H9 (cell line): ENCODE data around the gene FAM43A. TPM values are rescaled to one million over a fixed set of nuclear protein-coding genes. Genes with fewer than 3 reads are reported as not detected.
A peak's percentile ranks its signal among the peaks of the same experiment; 100 is the strongest.

Experiments used
- DNase-seq: peaks from one replicate; pipeline ENCODE4 v3.0.0-alpha.2; 2017
- H2AFZ ChIP-seq: one replicate; pipeline ENCODE4 v1.6.1; 2013; ENCODE audit warnings: mild to moderate bottlenecking, low read length, control low read depth, moderate library complexity
- H2AK5ac ChIP-seq: 2 replicates; pipeline ENCODE4 v1.6.1; 2013; ENCODE audit warnings: low read length, control low read depth, mixed read lengths; ENCODE audit not compliant: insufficient read length
- H2BK120ac ChIP-seq: one replicate; pipeline ENCODE4 v1.6.1; 2013; ENCODE audit warnings: low read depth, mild to moderate bottlenecking, low read length, control low read depth, inconsistent platforms; ENCODE audit not compliant: poor library complexity, severe bottlenecking
- H2BK12ac ChIP-seq: 2 replicates; pipeline ENCODE4 v1.6.1; 2013; ENCODE audit warnings: low read length, control low read depth, mixed read lengths, low read depth; ENCODE audit not compliant: insufficient read length
- H2BK15ac ChIP-seq: 2 replicates; pipeline ENCODE4 v1.6.1; 2013; ENCODE audit warnings: low read depth, low read length, control low read depth
- H2BK20ac ChIP-seq: one replicate; pipeline ENCODE4 v1.6.1; 2013; ENCODE audit warnings: low read depth, mild to moderate bottlenecking, low read length, control low read depth, inconsistent platforms; ENCODE audit not compliant: poor library complexity, severe bottlenecking
- H2BK5ac ChIP-seq: 2 replicates; pipeline ENCODE4 v1.6.1; 2013; ENCODE audit warnings: low read length, control low read depth, mixed read lengths; ENCODE audit not compliant: insufficient read length
- H3K14ac ChIP-seq: 2 replicates; pipeline ENCODE4 v1.6.1; 2013; ENCODE audit warnings: low read length, control low read depth; ENCODE audit not compliant: insufficient read depth
- H3K18ac ChIP-seq: 2 replicates; pipeline ENCODE4 v1.6.1; 2013; ENCODE audit warnings: low read depth, mild to moderate bottlenecking, mixed read lengths, low read length, control low read depth; ENCODE audit not compliant: insufficient read length
- H3K23ac ChIP-seq: 2 replicates; pipeline ENCODE4 v1.6.1; 2013; ENCODE audit warnings: low read length, control low read depth, mixed read lengths, low read depth; ENCODE audit not compliant: insufficient read length
- H3K23me2 ChIP-seq: 2 replicates; pipeline ENCODE4 v1.6.1; 2013; ENCODE audit warnings: low read depth, mild to moderate bottlenecking, mixed read lengths, low read length, control low read depth; ENCODE audit not compliant: insufficient read length, poor library complexity, severe bottlenecking
- H3K27ac ChIP-seq: 2 replicates; pipeline ENCODE4 v1.5.1; 2013; ENCODE audit warnings: low read length, control low read depth, mixed read lengths, low read depth; ENCODE audit not compliant: insufficient read length
- H3K27me3 ChIP-seq: 2 replicates; pipeline ENCODE4 v1.6.1; 2013; ENCODE audit warnings: low read length, control low read depth, inconsistent platforms; ENCODE audit not compliant: insufficient read depth
- H3K4ac ChIP-seq: 2 replicates; pipeline ENCODE4 v1.6.1; 2013; ENCODE audit warnings: low read depth, mild to moderate bottlenecking, control low read depth, inconsistent platforms, low read length, moderate library complexity
- H3K4me1 ChIP-seq: 2 replicates; pipeline ENCODE4 v1.6.1; 2013; ENCODE audit warnings: low read length, control low read depth, inconsistent platforms; ENCODE audit not compliant: insufficient read depth
- H3K4me2 ChIP-seq: 2 replicates; pipeline ENCODE4 v1.6.1; 2013; ENCODE audit warnings: low read length, control low read depth, mixed read lengths; ENCODE audit not compliant: insufficient read length, insufficient read depth
- H3K56ac ChIP-seq: 2 replicates; pipeline ENCODE4 v1.6.1; 2013; ENCODE audit warnings: low read depth, mild to moderate bottlenecking, mixed read lengths, low read length, control low read depth; ENCODE audit not compliant: insufficient read length
- H3K79me1 ChIP-seq: 2 replicates; pipeline ENCODE4 v1.6.1; 2013; ENCODE audit warnings: low read depth, mild to moderate bottlenecking, moderate library complexity, low read length, control low read depth, inconsistent platforms; ENCODE audit not compliant: insufficient read depth, poor library complexity, severe bottlenecking
- H3K79me2 ChIP-seq: 2 replicates; pipeline ENCODE4 v1.6.1; 2013; ENCODE audit warnings: low read length, control low read depth, inconsistent platforms; ENCODE audit not compliant: insufficient read depth
- H3K9ac ChIP-seq: 2 replicates; pipeline ENCODE4 v1.6.1; 2013; ENCODE audit warnings: low read length, control low read depth, mixed read lengths; ENCODE audit not compliant: insufficient read length; ENCODE audit errors: extremely low read depth
- H3K9me3 ChIP-seq: one replicate; pipeline ENCODE4 v1.6.1; 2013; ENCODE audit warnings: low read depth, low read length, inconsistent platforms; ENCODE audit not compliant: control insufficient read depth
- H3T11ph ChIP-seq: one replicate; pipeline ENCODE4 v1.6.1; 2013; ENCODE audit warnings: mild to moderate bottlenecking, low read length, control low read depth, inconsistent platforms
- H4K20me1 ChIP-seq: one replicate; pipeline ENCODE4 v1.6.1; 2013; ENCODE audit not compliant: control insufficient read depth, insufficient read length, insufficient read depth
- H4K5ac ChIP-seq: 2 replicates; pipeline ENCODE4 v1.6.1; 2013; ENCODE audit warnings: low read depth, mild to moderate bottlenecking, mixed read lengths, low read length, control low read depth; ENCODE audit not compliant: insufficient read length
- H4K8ac ChIP-seq: replicated peaks from 2 replicates; pipeline ENCODE4 v1.6.1; 2013; ENCODE audit warnings: low read length, control low read depth, mixed read lengths, low read depth; ENCODE audit not compliant: insufficient read length
- H4K91ac ChIP-seq: 2 replicates; pipeline ENCODE4 v1.6.1; 2013; ENCODE audit warnings: low read depth, mild to moderate bottlenecking, moderate library complexity, mixed read lengths, low read length, control low read depth; ENCODE audit not compliant: insufficient read length
- H3K27ac Mint-ChIP-seq, 3 experiments: 2 replicates in 2 of 3; 3 replicates in 1 of 3; pipeline ENCODE4 v1.8.0; 2020 to 2021; ENCODE audit warnings: mixed read lengths in 3 of 3, mild to moderate bottlenecking in 1 of 3, moderate library complexity in 1 of 3
- H3K27me3 Mint-ChIP-seq: 2 replicates; pipeline ENCODE4 v1.8.0; 2021; ENCODE audit warnings: low read depth, mild to moderate bottlenecking, moderate library complexity, mixed read lengths
- H3K36me3 Mint-ChIP-seq, 3 experiments: 2 replicates in 2 of 3; 3 replicates in 1 of 3; pipeline ENCODE4 v1.8.0; 2020 to 2021; ENCODE audit warnings: low read depth in 3 of 3, mixed read lengths in 3 of 3; ENCODE audit not compliant: insufficient read depth in 1 of 3
- H3K4me1 Mint-ChIP-seq, 2 experiments: 2 replicates each; pipeline ENCODE4 v1.8.0; 2020; ENCODE audit warnings: mixed read lengths in 2 of 2
- H3K4me3 Mint-ChIP-seq, 2 experiments: 2 replicates in 1 of 2; 3 replicates in 1 of 2; pipeline ENCODE4 v1.8.0; 2020 to 2021; ENCODE audit warnings: mild to moderate bottlenecking in 2 of 2, mixed read lengths in 2 of 2, moderate library complexity in 1 of 2
- H3K9me3 Mint-ChIP-seq, 2 experiments: 2 replicates in 1 of 2; 3 replicates in 1 of 2; pipeline ENCODE4 v1.8.0; 2020; ENCODE audit warnings: mild to moderate bottlenecking in 2 of 2, mixed read lengths in 2 of 2, moderate library complexity in 1 of 2
- WGBS: extraction: QIAGEN DNeasy Blood & Tissue Kit; methylation state at CpG from one replicate; pipeline ENCODE4 v1.1.7; 2013; ENCODE audit warnings: missing lambda C conversion rate, low lambda C conversion rate, mixed read lengths; ENCODE audit not compliant: insufficient read length; ENCODE audit errors: extremely low coverage; 5-methylcytosine and 5-hydroxymethylcytosine counted together
- total RNA-seq: library from RNA; stranded (reverse); gene quantifications from 2 replicates; pipeline ENCODE4 v1.2.1, GENCODE V29; 2021
- TF ChIP-seq, protein P1 (sequence below): fragments of 200-600 bp; sonication (generic); conservative IDR thresholded peaks from 3 replicates; pipeline ENCODE4 v1.8.0; 2021; ENCODE audit warnings: antibody characterized with exemption, mild to moderate bottlenecking

Gene FAM43A
- total RNA-seq, 1 experiment from 2014 or later, result 2.7 TPM

- Histone ChIP-seq H3T11ph (no peak overlapping the region), H3K9me3 (no peaks in the 10 kb centered on the region), H3K4me2 (peak overlapping the region; percentile 74), H3K23ac (no peak overlapping the region), H3K27ac (no peak overlapping the region), H2BK20ac (no peak overlapping the region), H2BK120ac (no peak overlapping the region), H4K8ac (no peak overlapping the region), H4K91ac (no peak overlapping the region), H3K9ac (no peak overlapping the region), H3K79me2 (no peaks in the 10 kb centered on the region), H4K20me1 (no peaks in the 10 kb centered on the region), H3K4ac (no peak overlapping the region), H3K4me1 (no peaks in the 10 kb centered on the region), H3K27me3 (peaks cover 22% of the 10 kb centered on the region; the same call in 1 of the 2 replicates), H2AK5ac (no peak overlapping the region), H3K23me2 (peaks cover 26% of the 10 kb centered on the region), H3K56ac (no peak overlapping the region), H3K14ac (no peak overlapping the region), H2BK5ac (no peak overlapping the region), H3K18ac (no peak overlapping the region), H4K5ac (no peak overlapping the region), H2AFZ (no peak overlapping the region), H3K79me1 (no peaks in the 10 kb centered on the region), H2BK12ac (no peak overlapping the region), H2BK15ac (no peak overlapping the region)
- TF ChIP-seq, protein P1, sequence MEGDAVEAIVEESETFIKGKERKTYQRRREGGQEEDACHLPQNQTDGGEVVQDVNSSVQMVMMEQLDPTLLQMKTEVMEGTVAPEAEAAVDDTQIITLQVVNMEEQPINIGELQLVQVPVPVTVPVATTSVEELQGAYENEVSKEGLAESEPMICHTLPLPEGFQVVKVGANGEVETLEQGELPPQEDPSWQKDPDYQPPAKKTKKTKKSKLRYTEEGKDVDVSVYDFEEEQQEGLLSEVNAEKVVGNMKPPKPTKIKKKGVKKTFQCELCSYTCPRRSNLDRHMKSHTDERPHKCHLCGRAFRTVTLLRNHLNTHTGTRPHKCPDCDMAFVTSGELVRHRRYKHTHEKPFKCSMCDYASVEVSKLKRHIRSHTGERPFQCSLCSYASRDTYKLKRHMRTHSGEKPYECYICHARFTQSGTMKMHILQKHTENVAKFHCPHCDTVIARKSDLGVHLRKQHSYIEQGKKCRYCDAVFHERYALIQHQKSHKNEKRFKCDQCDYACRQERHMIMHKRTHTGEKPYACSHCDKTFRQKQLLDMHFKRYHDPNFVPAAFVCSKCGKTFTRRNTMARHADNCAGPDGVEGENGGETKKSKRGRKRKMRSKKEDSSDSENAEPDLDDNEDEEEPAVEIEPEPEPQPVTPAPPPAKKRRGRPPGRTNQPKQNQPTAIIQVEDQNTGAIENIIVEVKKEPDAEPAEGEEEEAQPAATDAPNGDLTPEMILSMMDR, result no peak
- DNase-seq, result no peak
- Mint-ChIP-seq H3K4me1 (peaks cover 24 to 31% of the 10 kb centered on the region in 2 experiments), H3K36me3 (no peaks in the 10 kb centered on the region), H3K27me3 (peaks cover 54% of the 10 kb centered on the region), H3K9me3 (no peaks in the 10 kb centered on the region; a peak in 2 of 5 replicates), H3K4me3 (peak overlapping the region; percentile 72 to 92), H3K27ac (no peak overlapping the region)
- no CpG with 5 or more reads among the region's 13 CpGs for WGBS
These were observed 492 bp upstream of the FAM43A start for GRCh38 chr3:194685065-194685717.
